Skeletal muscle tissue (tissue), 4 donors: ENCODE results near the gene RFTN1. TPM values are rescaled to one million over a fixed set of nuclear protein-coding genes. Genes with fewer than 3 reads are reported as not detected.

Experiments used
- H3K27ac ChIP-seq: one replicate; pipeline ENCODE4 v1.7.0; 2013; ENCODE audit warnings: mild to moderate bottlenecking, low read depth, low read length, inconsistent platforms
- H3K27me3 ChIP-seq, 3 donors: one replicate each; pipeline ENCODE4 v1.7.0; 2013; ENCODE audit warnings: low read length in 3 of 3; ENCODE audit not compliant: control insufficient read depth in 3 of 3, insufficient read depth in 3 of 3
- H3K36me3 ChIP-seq, 3 donors: one replicate each; pipeline ENCODE4 v1.7.0; 2013; ENCODE audit warnings: low read length in 3 of 3; ENCODE audit not compliant: control insufficient read depth in 3 of 3, insufficient read depth in 3 of 3
- H3K4me1 ChIP-seq, 3 donors: one replicate each; pipeline ENCODE4 v1.7.0; 2013; ENCODE audit warnings: low read length in 3 of 3, mild to moderate bottlenecking in 3 of 3; ENCODE audit not compliant: control insufficient read depth in 3 of 3, insufficient read depth in 3 of 3
- H3K4me3 ChIP-seq, 3 donors: one replicate each; pipeline ENCODE4 v1.7.0; 2013; ENCODE audit warnings: low read length in 3 of 3
- H3K9ac ChIP-seq, 3 donors: one replicate each; pipeline ENCODE4 v1.7.0; 2013; ENCODE audit warnings: low read length in 3 of 3, mild to moderate bottlenecking in 3 of 3, moderate library complexity in 2 of 3, low read depth in 1 of 3
- H3K9me3 ChIP-seq, 3 donors: one replicate each; pipeline ENCODE4 v1.7.0; 2013; ENCODE audit warnings: low read length in 3 of 3; ENCODE audit not compliant: control insufficient read depth in 3 of 3
- total RNA-seq: library from RNA; depleted of rRNA; stranded (reverse); fragments of >200 nt; gene quantifications from one replicate; pipeline ENCODE4 v1.2.3, GENCODE V29; 2014
- donor health status: Osteomylitis.

Gene RFTN1
- total RNA-seq, 1 donor from 2014 or later: 15.7 TPM

DNA sequence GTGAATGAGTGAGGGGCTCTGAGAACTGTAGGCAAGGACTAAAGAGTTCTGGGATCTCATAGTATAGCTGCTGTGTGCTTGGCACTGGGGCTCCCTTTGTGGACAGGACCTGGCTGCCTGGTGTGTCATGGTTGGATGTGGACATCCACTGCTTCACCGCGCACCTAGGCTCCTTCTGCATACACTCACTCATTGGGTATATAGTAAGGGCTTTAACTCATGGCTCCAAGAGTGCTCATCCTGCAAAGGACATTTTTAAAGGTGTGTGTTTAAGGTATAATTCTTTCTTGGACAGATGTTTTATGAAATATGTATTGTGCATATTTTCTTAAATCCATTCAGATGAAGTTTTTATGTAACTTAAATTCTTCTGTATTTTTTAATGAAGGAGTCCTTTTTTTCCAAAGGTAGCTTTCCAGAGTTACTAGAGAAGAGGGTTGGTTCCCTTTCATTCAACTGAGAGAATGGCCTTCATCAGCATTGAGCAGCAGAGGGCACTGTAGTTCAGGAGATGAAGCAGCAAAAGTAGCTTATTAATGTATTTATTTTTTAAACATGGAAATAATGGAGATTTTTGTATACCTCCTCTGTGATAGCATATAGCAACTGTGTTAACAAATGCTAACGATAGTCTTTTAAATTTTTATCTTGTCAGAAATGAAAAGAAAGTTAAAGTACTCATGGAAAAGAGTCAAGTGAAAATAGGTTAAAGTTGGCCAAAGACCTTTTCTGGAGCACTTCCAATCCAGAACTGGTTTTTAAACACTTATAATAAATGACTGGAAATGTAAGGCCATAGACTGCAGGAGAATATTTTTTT is 223.3 kb downstream of the RFTN1 start:
- peaks cover 0 to 2% (median 0%) of the 10 kb centered on the region in 3 donors for H3K36me3 ChIP-seq
- H3K27me3 ChIP-seq: no peaks in the 10 kb centered on the region
- peak overlapping the region in 1 of 3 donors; percentile 70 for H3K9ac ChIP-seq
- H3K27ac ChIP-seq: peak overlapping the region; percentile 20
- H3K9me3 ChIP-seq: no peaks in the 10 kb centered on the region
- peaks cover 34 to 46% (median 45%) of the 10 kb centered on the region in 3 donors for H3K4me1 ChIP-seq
- no peak overlapping the region for H3K4me3 ChIP-seq

DNA sequence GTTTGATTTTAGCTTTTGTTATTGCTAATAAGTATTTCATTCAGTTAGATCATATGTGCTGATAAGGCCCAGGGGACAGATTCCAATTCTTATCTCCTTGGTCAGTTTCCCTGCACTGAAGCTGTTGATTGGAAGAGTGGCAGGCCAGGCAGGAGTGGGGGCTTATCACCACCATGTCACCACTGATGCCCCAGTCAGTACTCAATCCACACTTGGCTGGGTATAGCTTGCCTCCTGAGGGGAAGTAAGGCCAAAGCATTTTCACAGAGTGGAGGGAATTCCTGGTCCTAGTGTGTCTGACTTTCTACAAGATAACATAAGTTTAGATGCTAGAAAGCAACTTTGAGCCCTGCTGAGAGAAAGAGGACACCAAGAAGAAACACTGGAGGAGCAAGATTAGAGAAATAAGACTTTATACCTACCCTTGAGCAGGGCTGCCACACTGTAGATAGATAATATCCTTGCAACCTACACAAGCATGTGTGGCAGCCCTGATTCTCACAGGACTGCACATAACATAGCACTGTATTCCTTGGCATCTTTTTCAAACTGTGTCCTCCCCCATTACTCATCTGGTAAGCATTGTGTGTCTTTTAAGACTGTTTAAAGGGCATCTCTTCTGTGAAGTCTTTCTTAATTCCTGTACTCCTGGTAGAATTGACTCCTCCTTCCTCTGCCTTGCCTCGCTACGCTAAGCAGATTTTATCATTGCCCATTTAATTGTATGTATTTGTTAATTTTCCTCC is 224.2 kb downstream of the RFTN1 start:
- Histone ChIP-seq H3K9ac (peak overlapping the region in 2 of 3 donors; percentile 44 to 70), H3K9me3 (no peaks in the 10 kb centered on the region), H3K36me3 (no peaks in the 10 kb centered on the region), H3K27me3 (no peaks in the 10 kb centered on the region), H3K27ac (peak overlapping the region; percentile 80), H3K4me1 (peaks cover 34 to 55% (median 54%) of the 10 kb centered on the region in 3 donors), H3K4me3 (peak overlapping the region in 1 of 3 donors; percentile 16)

DNA sequence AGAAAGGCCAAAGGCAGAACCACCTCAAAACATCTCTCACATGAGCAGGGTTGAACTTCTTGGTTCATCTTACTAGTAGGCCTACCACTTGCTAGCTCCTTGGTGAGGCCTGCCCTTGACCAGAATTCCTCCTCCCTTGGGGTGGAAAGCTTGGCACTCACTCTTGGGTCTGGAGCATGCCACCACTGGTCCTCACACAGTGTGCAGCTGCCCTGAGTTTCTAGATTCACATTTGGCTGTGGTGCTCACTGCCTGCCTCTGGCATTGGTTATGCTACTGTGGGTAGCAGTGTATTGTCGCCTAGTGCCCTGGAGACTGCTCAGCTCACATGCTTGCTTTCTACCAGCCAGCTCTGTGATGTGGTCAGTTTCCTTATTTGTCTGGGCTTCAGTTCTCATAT is 224.8 kb downstream of the RFTN1 start:
- Histone ChIP-seq H3K4me3 (peak overlapping the region in 1 of 3 donors; percentile 14), H3K36me3 (peaks cover 0 to 2% (median 0%) of the 10 kb centered on the region in 3 donors), H3K27me3 (no peaks in the 10 kb centered on the region), H3K9ac (peak overlapping the region in 1 of 3 donors; percentile 70), H3K9me3 (no peaks in the 10 kb centered on the region), H3K4me1 (peaks cover 34 to 57% (median 56%) of the 10 kb centered on the region in 3 donors), H3K27ac (peak overlapping the region; percentile 80)

DNA sequence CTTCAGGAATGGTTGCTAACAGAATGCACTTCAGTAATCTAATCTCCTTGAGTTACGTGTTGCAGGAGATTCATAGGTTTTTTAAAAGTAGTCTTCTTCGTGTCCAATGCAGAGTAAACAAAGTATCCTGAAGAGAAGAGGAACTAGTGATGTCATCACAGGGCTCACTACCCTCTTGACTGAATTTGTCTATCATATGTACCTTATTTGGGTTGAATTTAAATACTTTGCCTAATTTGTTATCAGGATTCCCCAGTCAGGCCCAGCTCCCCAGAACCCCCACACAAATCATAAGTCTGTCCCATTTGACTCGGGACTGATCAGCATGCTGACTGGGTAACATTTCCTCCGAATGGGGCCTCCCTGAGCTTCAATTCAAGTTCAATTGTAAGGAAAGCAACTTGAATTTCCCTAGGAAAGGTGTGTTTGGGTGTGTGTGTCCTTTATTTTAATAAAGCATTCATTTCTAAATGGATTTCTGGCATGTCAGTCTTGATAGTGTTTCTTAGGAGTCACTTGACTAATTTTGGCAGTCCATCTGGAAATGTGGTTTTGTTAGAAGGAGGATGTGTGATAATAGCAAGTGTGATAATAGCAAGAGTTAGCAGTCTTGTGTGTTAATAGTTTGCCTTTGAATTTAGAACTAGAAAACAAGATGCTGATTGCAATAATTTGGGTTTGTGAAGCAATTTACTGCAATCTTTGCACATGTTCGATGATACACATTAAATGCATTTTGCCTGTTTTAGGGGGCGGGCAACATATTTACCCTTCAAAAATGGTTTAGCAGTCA is 226.6 kb downstream of the RFTN1 start:
- H3K4me3 ChIP-seq: no peak overlapping the region
- peaks cover 34 to 57% (median 56%) of the 10 kb centered on the region in 3 donors for H3K4me1 ChIP-seq
- peaks cover 0 to 3% (median 2%) of the 10 kb centered on the region in 3 donors for H3K36me3 ChIP-seq

DNA sequence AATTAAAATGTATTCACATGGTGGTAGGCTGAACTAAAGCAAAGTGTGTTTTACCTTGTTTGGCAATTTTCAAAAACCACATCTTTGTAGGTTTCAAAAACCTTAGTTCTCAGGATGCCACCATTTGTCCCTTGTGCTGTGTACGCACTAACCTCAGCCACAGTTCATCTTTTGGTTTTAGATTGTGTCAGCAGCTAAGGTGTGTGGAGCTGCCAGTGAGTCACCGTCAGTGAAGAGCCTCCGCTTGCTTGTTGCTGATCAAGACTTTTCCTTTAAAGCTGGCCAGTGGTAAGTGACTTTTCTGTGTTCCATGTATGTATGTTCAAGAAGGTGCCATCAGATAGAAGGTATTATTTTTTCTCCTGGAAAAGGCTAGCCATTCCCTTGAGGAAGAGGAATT is 227.3 kb downstream of the RFTN1 start:
- Histone ChIP-seq H3K36me3 (peaks cover 0 to 3% (median 2%) of the 10 kb centered on the region in 3 donors), H3K4me3 (no peak overlapping the region), H3K4me1 (peaks cover 34 to 57% (median 56%) of the 10 kb centered on the region in 3 donors), H3K9ac (peak overlapping the region in 2 of 3 donors; percentile 11 to 40), H3K27ac (peak overlapping the region; percentile 28), H3K9me3 (no peaks in the 10 kb centered on the region), H3K27me3 (no peaks in the 10 kb centered on the region)

More for the DNA sequence above, 226.6 kb downstream of the RFTN1 start:
- no peaks in the 10 kb centered on the region for H3K9me3 ChIP-seq
- H3K27me3 ChIP-seq: no peaks in the 10 kb centered on the region
- H3K27ac ChIP-seq: peak overlapping the region; percentile 28
- H3K9ac ChIP-seq: peak overlapping the region in 2 of 3 donors; percentile 11 to 40

DNA sequence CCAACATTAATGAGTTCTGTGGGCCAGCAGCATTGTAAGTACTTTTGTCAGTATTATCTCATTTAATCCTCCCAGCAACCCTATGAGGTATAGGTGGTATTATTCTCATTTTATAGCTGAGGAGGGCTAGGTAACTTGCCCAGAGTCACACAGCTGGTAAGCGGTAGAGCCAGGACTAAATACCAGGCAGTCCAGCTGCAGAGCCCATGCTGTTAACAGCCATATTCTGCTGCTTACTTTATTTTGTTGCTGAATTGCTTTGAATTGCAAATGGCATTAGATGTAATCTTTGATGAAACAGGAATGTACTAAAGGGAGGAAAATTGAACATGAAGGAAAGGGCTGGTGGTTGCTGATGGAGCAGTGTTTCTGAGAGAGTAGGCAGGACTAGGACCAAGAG is 228.9 kb downstream of the RFTN1 start:
- H3K36me3 ChIP-seq: peaks cover 0 to 3% (median 2%) of the 10 kb centered on the region in 3 donors
- no peak overlapping the region for H3K27ac ChIP-seq
- H3K9ac ChIP-seq: no peak overlapping the region
- H3K4me3 ChIP-seq: no peak overlapping the region
- H3K9me3 ChIP-seq: no peaks in the 10 kb centered on the region
- no peaks in the 10 kb centered on the region for H3K27me3 ChIP-seq
- peaks cover 27 to 60% (median 53%) of the 10 kb centered on the region in 3 donors for H3K4me1 ChIP-seq

DNA sequence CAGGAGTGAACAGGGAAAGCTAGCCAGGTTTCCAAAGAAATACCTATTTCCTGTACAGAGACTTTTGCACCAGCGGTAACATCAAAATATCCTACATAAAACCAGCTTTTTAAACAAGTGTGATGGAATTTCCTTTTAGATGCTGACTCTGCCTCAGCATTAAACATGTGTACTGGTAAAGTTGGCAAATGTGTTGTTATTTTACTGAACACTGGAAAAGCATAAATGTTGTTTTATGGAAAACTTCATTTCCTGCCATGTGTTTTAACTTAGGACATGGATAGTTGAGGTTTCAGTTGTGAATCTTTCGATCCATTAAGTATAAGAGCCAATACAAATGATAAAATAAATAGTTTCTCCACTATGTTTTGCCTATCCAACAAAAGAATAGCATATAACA is 232.8 kb downstream of the RFTN1 start:
- no peak overlapping the region for H3K9ac ChIP-seq
- H3K27ac ChIP-seq: no peak overlapping the region
- H3K27me3 ChIP-seq: no peaks in the 10 kb centered on the region
- H3K4me3 ChIP-seq: no peak overlapping the region
- no peaks in the 10 kb centered on the region for H3K9me3 ChIP-seq
- H3K36me3 ChIP-seq: peaks cover 3 to 6% (median 5%) of the 10 kb centered on the region in 3 donors
- peaks cover 20 to 50% (median 40%) of the 10 kb centered on the region in 3 donors for H3K4me1 ChIP-seq

DNA sequence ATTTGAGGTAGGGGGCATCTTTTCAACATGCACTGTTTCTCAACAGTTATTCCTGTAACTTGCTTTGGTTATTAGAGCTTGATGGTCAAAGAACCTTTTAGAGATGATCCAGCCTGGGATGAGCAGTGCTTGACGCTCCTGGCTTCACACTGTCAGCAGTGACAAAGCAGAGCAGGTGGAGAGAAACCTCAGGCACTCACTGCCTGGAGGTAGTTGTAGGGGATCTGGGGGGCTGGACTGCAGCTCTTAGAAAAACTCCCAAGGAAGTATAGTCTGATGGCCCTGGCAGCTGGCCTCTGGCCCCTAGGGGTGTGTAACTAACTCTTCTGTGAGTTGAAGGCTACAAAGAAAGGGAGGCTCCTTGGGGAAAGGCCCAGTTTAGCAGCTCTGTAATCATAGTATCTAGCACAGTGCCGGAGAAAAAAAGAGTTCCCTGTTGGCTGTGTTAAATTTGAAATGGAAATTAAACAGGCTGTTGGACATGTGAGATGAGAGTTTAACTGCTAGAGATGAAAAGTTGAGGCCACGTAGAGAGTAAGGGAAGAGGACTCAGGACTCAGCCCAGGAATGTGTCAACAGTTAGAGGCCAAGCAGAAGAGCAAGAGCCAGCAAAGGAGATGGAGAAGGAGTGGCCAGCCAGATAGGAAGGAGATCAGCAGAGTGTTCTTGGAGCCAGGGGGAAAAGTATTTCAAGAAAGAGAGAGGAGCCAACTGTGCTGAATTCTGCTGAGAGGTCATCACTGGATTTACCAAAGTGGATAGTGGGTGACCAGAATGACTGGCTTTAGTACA is 234.3 kb downstream of the RFTN1 start:
- peaks cover 20 to 35% (median 27%) of the 10 kb centered on the region in 3 donors for H3K4me1 ChIP-seq

DNA sequence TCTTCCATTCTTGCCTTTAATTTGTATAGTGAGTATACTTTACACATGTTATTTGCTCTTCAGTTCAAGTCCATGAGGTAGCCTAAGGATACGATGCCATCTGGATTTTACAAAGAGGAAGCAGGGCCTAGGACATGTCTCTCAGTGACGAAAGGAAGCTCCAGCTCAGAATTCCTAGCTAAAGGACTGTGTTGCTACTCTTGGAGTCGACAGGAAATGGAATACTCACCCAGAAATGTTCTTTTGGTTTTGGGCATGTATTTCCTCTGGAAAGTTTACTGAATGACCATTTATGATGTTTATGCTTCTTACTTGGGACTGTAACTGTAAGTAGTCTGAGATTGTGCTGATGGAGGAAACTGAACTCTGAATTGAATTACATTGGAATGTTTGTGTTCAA is 236.0 kb downstream of the RFTN1 start:
- Histone ChIP-seq H3K4me3 (no peak overlapping the region), H3K27me3 (no peaks in the 10 kb centered on the region), H3K36me3 (peaks cover 7 to 9% (median 8%) of the 10 kb centered on the region in 3 donors)

More for the DNA sequence above, 234.3 kb downstream of the RFTN1 start:
- no peak overlapping the region for H3K4me3 ChIP-seq
- peak overlapping the region in 1 of 3 donors; percentile 46 for H3K9ac ChIP-seq
- peaks cover 8 to 9% (median 8%) of the 10 kb centered on the region in 3 donors for H3K36me3 ChIP-seq
- no peaks in the 10 kb centered on the region for H3K27me3 ChIP-seq
- no peaks in the 10 kb centered on the region for H3K9me3 ChIP-seq
- H3K27ac ChIP-seq: peak overlapping the region; percentile 61

More for the DNA sequence above, 236.0 kb downstream of the RFTN1 start:
- H3K9me3 ChIP-seq: no peaks in the 10 kb centered on the region
- no peak overlapping the region for H3K9ac ChIP-seq
- H3K4me1 ChIP-seq: peaks cover 20 to 35% (median 27%) of the 10 kb centered on the region in 3 donors
- H3K27ac ChIP-seq: no peak overlapping the region
